IPS-18a (cell line): ENCODE results near the gene ISY1.
"Not testable (repeated sequence)": the region's sequence is repeated elsewhere in the genome, so short reads cannot be mapped to it uniquely, and the experiment has no call there.

ENCODE experiments used
- H3K27ac ChIP-seq: one replicate; pipeline ENCODE4 v1.5.1; 2013; ENCODE audit warnings: low read length
- H3K27me3 ChIP-seq: one replicate; pipeline ENCODE4 v1.6.1; 2013; ENCODE audit warnings: mild to moderate bottlenecking, low read length; ENCODE audit not compliant: control insufficient read depth, insufficient read depth
- H3K36me3 ChIP-seq: one replicate; pipeline ENCODE4 v1.6.1; 2013; ENCODE audit warnings: low read depth, low read length; ENCODE audit not compliant: control insufficient read depth
- H3K4me1 ChIP-seq: one replicate; pipeline ENCODE4 v1.6.1; 2013; ENCODE audit warnings: low read depth, low read length; ENCODE audit not compliant: control insufficient read depth
- H3K4me3 ChIP-seq: one replicate; pipeline ENCODE4 v1.5.1; 2013; ENCODE audit warnings: low read length
- H3K9ac ChIP-seq: one replicate; pipeline ENCODE4 v1.6.1; 2013; ENCODE audit warnings: mild to moderate bottlenecking, low read length, moderate library complexity
- H3K9me3 ChIP-seq: one replicate; pipeline ENCODE4 v1.6.1; 2013; ENCODE audit warnings: low read depth, low read length; ENCODE audit not compliant: control insufficient read depth

ISY1 gene

DNA sequence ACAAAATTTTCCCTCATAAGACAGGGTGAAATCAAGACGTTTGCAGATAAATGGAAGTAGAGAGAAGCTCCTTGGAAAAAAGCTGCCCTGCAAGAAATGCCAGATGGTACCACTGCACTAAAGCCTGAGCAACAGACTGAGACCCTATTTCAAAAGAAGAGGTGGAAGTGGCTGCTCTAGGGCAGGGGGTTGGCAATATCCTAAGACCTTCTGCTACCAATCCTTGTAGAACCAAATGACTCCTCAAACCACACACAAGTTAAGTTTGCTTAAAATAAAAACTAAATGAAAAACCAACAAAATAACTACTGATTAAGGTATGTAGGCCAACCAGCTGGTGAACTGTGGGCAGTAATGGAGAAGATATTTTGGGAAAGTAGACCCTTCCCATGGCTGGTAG, 60.6 kb downstream of the ISY1 start:
- H3K4me1 ChIP-seq: no peaks in the 10 kb centered on the region

DNA sequence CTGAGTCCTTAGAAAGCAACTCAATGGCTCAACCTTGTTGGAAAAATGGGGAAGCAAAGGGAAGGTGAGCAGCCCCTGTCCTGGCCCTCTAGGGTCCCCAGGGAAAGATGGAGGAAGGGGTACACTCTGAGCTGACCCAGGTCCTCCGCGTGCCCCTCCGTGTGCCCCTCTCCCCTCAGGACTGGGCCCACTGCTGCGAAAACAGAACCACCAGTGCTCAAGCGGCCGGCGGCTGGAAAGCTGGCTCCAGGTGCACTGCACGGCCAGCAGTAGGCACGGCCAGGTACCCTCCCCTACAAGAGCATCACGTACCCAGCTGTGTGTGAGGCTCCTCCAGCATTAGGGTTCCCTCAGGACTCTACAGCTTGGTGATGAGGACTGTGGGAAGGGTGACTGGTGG, 65.6 kb downstream of the ISY1 start:
- Histone ChIP-seq H3K4me1 (no peaks in the 10 kb centered on the region), H3K9me3 (no peaks in the 10 kb centered on the region), H3K27me3 (no peaks in the 10 kb centered on the region), H3K4me3 (no peak overlapping the region), H3K27ac (no peak overlapping the region), H3K9ac (no peak overlapping the region), H3K36me3 (peaks cover 7% of the 10 kb centered on the region)

More for the DNA sequence above, 60.6 kb downstream of the ISY1 start:
- Histone ChIP-seq H3K4me3 (no peak overlapping the region), H3K36me3 (no peaks in the 10 kb centered on the region), H3K27me3 (no peaks in the 10 kb centered on the region), H3K9me3 (no peaks in the 10 kb centered on the region), H3K9ac (no peak overlapping the region), H3K27ac (no peak overlapping the region)

DNA sequence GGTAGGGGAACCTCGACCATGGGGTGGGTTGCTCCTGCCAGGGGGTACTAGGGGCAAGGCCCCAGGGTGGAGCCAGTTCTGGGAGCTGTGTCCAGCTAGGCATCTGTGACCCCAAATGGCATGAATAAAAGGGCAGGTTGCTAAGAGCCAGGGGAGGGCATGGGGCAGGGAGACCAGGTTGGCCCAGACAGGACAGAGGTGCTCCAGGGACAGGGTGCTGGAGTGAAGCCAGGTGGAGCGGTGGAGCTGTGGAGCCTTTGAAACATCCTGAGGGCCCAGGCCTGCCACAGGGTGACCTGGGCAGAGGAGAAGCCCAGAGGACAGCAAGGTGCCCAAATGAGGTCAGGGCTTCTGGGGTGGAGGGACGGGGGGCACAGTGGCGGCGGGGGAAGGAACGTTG, 72.6 kb downstream of the ISY1 start:
- H3K27ac ChIP-seq, H3K9ac ChIP-seq, H3K4me3 ChIP-seq, H3K9me3 ChIP-seq, H3K36me3 ChIP-seq, H3K4me1 ChIP-seq, H3K27me3 ChIP-seq: not testable (repeated sequence)

DNA sequence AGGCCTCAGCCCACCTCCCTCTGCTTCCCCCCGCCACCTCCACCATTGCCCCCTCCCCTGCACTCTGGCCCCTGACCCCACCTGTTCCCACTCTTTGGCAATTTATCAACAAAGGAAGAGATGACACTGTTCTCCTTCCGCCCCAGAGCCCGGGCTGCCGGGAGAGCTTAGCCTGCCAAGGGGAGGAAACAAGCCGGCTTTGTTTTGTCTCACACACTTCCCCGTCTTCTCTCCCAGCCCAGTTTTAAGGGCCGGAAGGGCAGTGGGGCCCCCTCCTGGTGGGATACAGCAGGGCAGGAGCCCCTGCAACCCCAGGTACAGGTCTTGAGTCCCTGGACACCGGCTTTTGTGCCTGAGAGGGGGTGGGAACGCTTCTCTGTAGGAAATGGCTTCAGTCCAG, 73.0 kb downstream of the ISY1 start:
- H3K27me3 ChIP-seq, H3K36me3 ChIP-seq, H3K9ac ChIP-seq, H3K4me3 ChIP-seq, H3K4me1 ChIP-seq, H3K9me3 ChIP-seq, H3K27ac ChIP-seq: not testable (repeated sequence)

DNA sequence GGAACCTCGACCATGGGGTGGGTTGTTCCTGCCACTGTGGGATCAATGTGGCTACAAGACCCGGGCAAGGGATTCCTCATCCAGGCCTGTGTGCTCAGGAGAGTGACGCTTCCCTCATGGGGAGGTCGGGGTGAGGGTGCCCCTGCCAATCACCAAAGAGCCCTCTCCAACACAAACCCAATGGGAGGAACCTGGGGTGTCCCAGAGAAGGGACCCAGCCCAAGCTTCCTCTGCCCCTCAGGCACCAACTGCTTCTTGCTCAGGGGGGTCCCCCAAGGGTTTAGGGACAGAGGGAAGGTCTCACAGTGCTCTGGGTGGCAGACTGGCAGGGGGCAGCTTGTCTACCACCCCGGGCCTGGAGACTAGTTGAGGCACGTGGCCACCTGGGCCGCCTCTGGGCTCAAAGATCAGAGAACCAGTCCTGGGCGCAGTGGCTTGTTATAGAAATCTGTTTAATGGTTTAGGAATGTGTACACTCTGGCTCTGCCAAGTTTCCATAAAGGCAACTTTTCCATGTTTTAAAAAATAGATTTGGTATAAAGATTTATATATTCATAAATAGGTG, 73.6 kb downstream of the ISY1 start:
- H3K27me3 ChIP-seq: no peaks in the 10 kb centered on the region
- peaks cover 3% of the 10 kb centered on the region for H3K36me3 ChIP-seq
- no peak overlapping the region for H3K4me3 ChIP-seq
- H3K27ac ChIP-seq: no peak overlapping the region
- H3K9me3 ChIP-seq: no peaks in the 10 kb centered on the region
- H3K4me1 ChIP-seq: no peaks in the 10 kb centered on the region
- H3K9ac ChIP-seq: no peak overlapping the region

DNA sequence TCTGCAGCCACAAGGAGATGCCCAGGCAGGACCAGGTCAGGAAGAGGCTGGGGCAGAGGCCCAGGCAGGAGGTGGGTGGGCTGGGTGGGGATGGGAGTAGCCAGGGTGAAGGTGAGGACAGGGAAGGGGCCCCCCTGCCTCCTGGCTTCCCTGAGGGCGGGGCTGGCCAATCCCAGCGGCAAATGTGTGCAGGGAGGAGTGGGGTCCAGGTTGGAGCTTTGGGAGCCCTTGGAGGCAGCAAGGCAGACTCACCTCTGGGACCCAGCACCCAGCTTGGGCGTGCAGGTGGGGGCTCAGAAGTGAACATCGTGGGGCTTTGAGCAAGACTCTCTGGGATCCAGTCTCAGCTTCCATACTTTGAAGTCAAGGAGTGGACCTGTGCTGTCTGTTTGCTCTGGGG, 75.0 kb downstream of the ISY1 start:
- no peaks in the 10 kb centered on the region for H3K9me3 ChIP-seq
- no peak overlapping the region for H3K27ac ChIP-seq
- H3K4me1 ChIP-seq: no peaks in the 10 kb centered on the region
- no peaks in the 10 kb centered on the region for H3K36me3 ChIP-seq
- H3K27me3 ChIP-seq: no peaks in the 10 kb centered on the region
- no peak overlapping the region for H3K9ac ChIP-seq
- no peak overlapping the region for H3K4me3 ChIP-seq

DNA sequence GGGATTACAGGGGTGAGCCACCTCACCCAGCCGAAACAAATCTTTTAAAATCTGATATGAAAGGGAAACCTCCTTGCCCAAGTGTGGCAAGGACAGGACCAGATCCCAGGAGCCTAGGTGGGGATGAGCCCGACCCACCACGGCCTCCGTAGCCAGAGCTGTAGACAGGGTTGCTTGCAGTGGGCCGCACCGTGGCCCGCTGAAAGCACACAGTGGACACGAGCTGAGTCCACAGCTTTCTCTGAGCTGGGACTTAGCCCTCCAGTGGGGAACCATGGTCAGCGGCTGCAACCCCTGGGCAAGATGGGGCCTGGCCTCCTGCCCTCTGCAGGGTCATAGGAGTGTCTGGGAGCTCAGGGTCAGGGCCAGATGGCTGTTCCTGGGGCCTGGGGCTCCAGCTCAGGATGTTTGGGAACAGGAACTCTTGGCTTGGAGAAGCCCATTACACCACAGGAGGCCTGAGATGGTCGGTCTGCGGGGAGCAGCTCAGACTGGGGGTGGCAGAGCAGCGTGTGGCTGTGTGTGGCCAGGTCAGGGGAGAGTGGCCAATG, 75.6 kb downstream of the ISY1 start:
- H3K9me3 ChIP-seq: no peaks in the 10 kb centered on the region
- H3K4me1 ChIP-seq: no peaks in the 10 kb centered on the region
- no peak overlapping the region for H3K9ac ChIP-seq
- no peak overlapping the region for H3K4me3 ChIP-seq
- H3K27me3 ChIP-seq: no peaks in the 10 kb centered on the region
- no peak overlapping the region for H3K27ac ChIP-seq
- H3K36me3 ChIP-seq: no peaks in the 10 kb centered on the region

DNA sequence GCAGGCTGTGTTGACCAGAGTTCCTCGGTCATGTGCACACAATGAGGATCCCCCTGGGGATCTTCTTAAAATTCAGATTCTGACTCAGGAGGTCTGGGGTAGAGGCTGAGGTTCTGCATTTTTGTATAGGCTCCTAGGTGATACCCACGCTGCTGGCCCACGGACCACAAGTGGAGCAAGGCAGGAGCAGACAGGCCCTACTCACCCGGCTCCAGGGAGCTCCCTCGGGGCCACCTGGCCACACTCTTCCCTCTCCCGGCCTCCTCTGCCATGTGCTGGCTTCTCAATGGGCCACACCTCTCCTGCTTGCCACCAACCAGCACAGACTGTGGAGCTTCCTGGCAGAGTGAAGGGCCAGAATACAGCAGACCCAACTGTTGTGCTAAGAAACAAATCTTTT, 76.4 kb downstream of the ISY1 start:
- Histone ChIP-seq H3K36me3 (no peaks in the 10 kb centered on the region), H3K4me1 (no peaks in the 10 kb centered on the region), H3K9me3 (no peaks in the 10 kb centered on the region), H3K9ac (no peak overlapping the region), H3K4me3 (no peak overlapping the region), H3K27ac (no peak overlapping the region), H3K27me3 (no peaks in the 10 kb centered on the region)

DNA sequence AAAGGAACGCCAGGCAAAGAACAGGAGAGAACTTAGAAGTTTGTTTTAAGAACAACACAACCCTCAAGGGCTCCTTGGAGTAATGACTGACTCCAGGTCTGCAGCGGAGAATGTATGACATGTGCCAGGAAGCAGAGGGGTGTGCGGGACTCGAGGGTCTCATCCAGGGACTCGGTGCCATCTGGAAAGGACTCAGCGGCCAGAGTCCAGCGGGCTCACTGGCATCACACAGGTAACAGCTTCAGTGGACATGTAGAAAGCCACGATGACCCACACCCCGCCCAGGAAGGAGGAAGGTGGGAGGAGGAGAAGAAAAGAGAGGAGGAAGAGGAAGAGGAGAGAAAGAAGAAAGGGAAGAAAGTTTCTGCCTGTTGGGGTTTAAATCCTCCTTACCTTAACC, 78.8 kb downstream of the ISY1 start:
- H3K9me3 ChIP-seq: no peaks in the 10 kb centered on the region
- H3K4me1 ChIP-seq: no peaks in the 10 kb centered on the region
- no peak overlapping the region for H3K4me3 ChIP-seq
- H3K9ac ChIP-seq: no peak overlapping the region
- no peaks in the 10 kb centered on the region for H3K36me3 ChIP-seq
- no peak overlapping the region for H3K27ac ChIP-seq
- no peaks in the 10 kb centered on the region for H3K27me3 ChIP-seq

DNA sequence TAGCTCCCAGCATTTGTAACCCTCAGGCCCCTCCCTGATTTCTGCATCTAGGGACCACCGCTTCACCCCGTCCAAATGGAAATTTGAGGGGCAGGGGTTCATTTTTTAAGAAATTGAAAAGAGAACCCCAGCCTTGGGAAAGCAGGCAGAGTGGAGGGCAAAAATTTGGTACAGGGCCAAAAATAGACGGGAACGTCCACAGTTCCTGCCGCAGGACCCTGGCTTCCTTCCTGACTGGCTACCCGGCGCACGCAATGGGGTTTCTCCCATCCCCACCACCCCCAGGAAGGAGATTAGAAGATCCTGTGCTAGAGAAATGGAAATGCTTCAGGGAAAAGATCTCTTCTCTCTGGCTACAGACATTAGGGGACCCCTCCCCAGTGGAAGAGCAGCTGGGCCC, 79.4 kb downstream of the ISY1 start:
- Histone ChIP-seq H3K27ac (no peak overlapping the region), H3K4me1 (no peaks in the 10 kb centered on the region), H3K9ac (no peak overlapping the region)

DNA sequence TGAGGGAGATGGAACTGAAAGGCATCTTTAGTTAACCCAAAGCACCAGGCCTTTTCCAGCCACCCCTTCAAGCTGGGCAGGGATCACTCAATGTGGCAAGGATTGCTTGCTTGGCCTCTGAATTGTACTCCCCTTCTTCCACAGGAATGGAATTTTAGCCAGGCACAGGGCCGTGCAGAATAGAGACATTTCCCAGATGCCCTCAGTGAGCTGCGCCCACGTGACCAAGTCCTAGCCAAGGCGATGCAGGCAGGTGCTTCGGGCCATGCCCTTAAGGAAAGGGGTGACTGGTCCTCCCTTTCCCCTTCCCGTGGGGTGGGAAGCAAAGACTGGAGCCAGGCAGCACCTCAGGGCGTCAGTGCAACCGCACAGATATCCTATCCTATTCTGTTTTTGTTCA, 82.4 kb downstream of the ISY1 start:
- H3K27ac ChIP-seq: no peak overlapping the region
- no peaks in the 10 kb centered on the region for H3K27me3 ChIP-seq
- no peaks in the 10 kb centered on the region for H3K9me3 ChIP-seq
- no peaks in the 10 kb centered on the region for H3K36me3 ChIP-seq
- no peak overlapping the region for H3K4me3 ChIP-seq
- H3K9ac ChIP-seq: no peak overlapping the region
- H3K4me1 ChIP-seq: no peaks in the 10 kb centered on the region

More for the DNA sequence above, 79.4 kb downstream of the ISY1 start:
- Histone ChIP-seq H3K36me3 (no peaks in the 10 kb centered on the region), H3K4me3 (no peak overlapping the region), H3K27me3 (no peaks in the 10 kb centered on the region), H3K9me3 (no peaks in the 10 kb centered on the region)
